H1 (cell line): Measurements from ENCODE around the gene IFNA14. TPM values are rescaled to one million over a fixed set of nuclear protein-coding genes. Genes with fewer than 3 reads are reported as not detected.

Source experiments
- RFX5 ChIP-seq: IDR thresholded peaks from 2 replicates; pipeline ENCODE4 v1.6.1; 2011; ENCODE audit warnings: low read depth, low read length, improper control_type of control experiment, borderline replicate concordance
- polyA plus RNA-seq, 7 experiments: library from polyadenylated mRNA; depleted of rRNA in 3 of 7; stranded (reverse) in 5 of 7; unstranded in 2 of 7; fragments of >200 nt in 5 of 7; fragments of 200-250 nt in 2 of 7; gene quantifications; 1 replicate in 5 of 7; 2 replicates in 1 of 7; 4 replicates in 1 of 7; pipeline versions ENCODE4 v1.2.1 to v1.2.3, GENCODE V29; 2011 to 2013; ENCODE audit warnings: missing spikeins in 2 of 7, mixed read lengths in 2 of 7
- total RNA-seq: library from RNA; stranded (reverse); fragmentation: NEBNext Ultra II Directional; extraction: Animal tissue kit (Norgen Biotek cat#: 25700); gene quantifications from 2 replicates; pipeline ENCODE4 v1.2.1, GENCODE V29; 2021

IFNA14 gene
- total and polyA plus RNA-seq, 2 of the 8 experiments (the other 6 are each of a cell fraction or from before 2014, with no cell fraction given), result not detected

GRCh38 chr9:21252721-21253547 lies 13.1 kb upstream of the IFNA14 start (continued):
- TF ChIP-seq RFX5, result 0 out of 2 replicates have a peak, but pooled peaks have one; percentile 13
